Activated naive CD4-positive, alpha-beta T cell treated with anti-CD3 and anti-CD28 coated beads for 36 hours (primary cell): ENCODE data around the gene BMPR2. TPM values are rescaled to one million over a fixed set of nuclear protein-coding genes. Genes with fewer than 3 reads are reported as not detected.

Experiments
- CTCF ChIA-PET: fragments of 350-600 bp; sonication (Branson Sonifier 250); formaldehyde crosslinking; loops from one replicate; lab custom pipeline; 2021; ENCODE audit warnings: antibody characterized with exemption; lab: Charles Lee
- DNase-seq: peaks from one replicate; pipeline ENCODE4 v3.0.0-alpha.2; 2020
- H3K27ac Mint-ChIP-seq: one replicate; pipeline ENCODE4 v1.8.0; 2021; ENCODE audit warnings: mild to moderate bottlenecking, mixed read lengths
- H3K27me3 Mint-ChIP-seq: one replicate; pipeline ENCODE4 v1.8.0; 2021; ENCODE audit warnings: low read depth, mixed read lengths
- H3K36me3 Mint-ChIP-seq: one replicate; pipeline ENCODE4 v1.8.0; 2021; ENCODE audit warnings: low read depth, mixed read lengths
- H3K4me1 Mint-ChIP-seq: one replicate; pipeline ENCODE4 v1.8.0; 2021; ENCODE audit warnings: low read depth, mixed read lengths
- H3K4me3 Mint-ChIP-seq: one replicate; pipeline ENCODE4 v1.8.0; 2021; ENCODE audit warnings: mild to moderate bottlenecking, moderate library complexity, mixed read lengths
- H3K9me3 Mint-ChIP-seq: one replicate; pipeline ENCODE4 v1.8.0; 2021; ENCODE audit warnings: mixed read lengths
- intact Hi-C: fragments of 100-400 bp; cut with micrococcal nuclease; formaldehyde crosslinking; loops from one replicate; pipeline ENCODE4 v1.15.1; 2023
- total RNA-seq, 2 experiments: library from RNA; stranded (reverse); gene quantifications; one replicate each; pipeline ENCODE4 v1.2.3, GENCODE V29; 2021

Gene BMPR2
- total RNA-seq, 2 experiments from 2014 or later: 4.2 to 5.5 TPM

GRCh38 chr2:202613479-202613878 lies 237.4 kb downstream of the BMPR2 start:
- Mint-ChIP-seq H3K27me3 (no peaks in the 10 kb centered on the region), H3K4me3 (no peak overlapping the region), H3K36me3 (no peaks in the 10 kb centered on the region), H3K9me3 (no peaks in the 10 kb centered on the region), H3K4me1 (peaks cover 12% of the 10 kb centered on the region), H3K27ac (no peak overlapping the region)
- CTCF ChIA-PET: no interaction called here
- intact Hi-C loops: no loop called here
- no peak for DNase-seq

Other genes starting within 250 kb of the BMPR2 start
- 100 to 1,000 TPM; 131 to 132 TPM for gene SUMO1, start 137.7 kb upstream of the BMPR2 start, total RNA-seq
- 100 to 1,000 TPM; 118 to 123 TPM for gene NOP58, start 110.6 kb upstream of the BMPR2 start, total RNA-seq